Skin of body (tissue), 2 donors: ENCODE measurements around the gene FAM161A. TPM values are rescaled to one million over a fixed set of nuclear protein-coding genes. Genes with fewer than 3 reads are reported as not detected.
"Not testable (repeated sequence)": the region's sequence is repeated elsewhere in the genome, so short reads cannot be mapped to it uniquely, and the experiment has no call there.

Experiments used
- DNase-seq: peaks from one replicate; lab custom pipeline; 2025; lab: John Stamatoyannopoulos, UW
- total RNA-seq: library from RNA; depleted of rRNA; stranded (reverse); fragments of >200 nt; gene quantifications from one replicate; pipeline ENCODE4 v1.2.3, GENCODE V29; 2014

Gene FAM161A
- total RNA-seq, 1 donor from 2014 or later, result 6.4 TPM

DNA sequence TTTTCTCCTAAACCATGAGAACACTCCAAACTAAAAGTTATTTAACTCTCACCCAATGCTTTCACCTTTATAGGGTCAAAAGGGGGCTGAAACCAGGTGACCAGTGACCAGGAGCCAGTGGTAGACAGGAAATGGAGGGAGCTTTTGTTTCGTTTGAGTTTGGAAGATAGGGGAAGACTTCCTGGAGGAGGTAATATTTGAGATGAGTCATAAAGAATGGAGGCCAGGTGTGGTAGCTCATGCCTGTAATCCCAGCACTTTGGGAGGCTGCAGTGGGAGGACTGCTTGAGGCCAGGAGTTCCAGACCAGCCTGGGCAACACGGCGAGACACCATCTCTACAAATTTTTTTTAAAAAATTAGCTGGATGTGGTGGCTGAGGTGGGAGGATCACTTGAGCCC is 8.5 kb downstream of the FAM161A start:
- DNase-seq, result no peak

GRCh38 chr2:61841286-61841685 is 12.6 kb downstream of the FAM161A start:
- no peak for DNase-seq

DNA sequence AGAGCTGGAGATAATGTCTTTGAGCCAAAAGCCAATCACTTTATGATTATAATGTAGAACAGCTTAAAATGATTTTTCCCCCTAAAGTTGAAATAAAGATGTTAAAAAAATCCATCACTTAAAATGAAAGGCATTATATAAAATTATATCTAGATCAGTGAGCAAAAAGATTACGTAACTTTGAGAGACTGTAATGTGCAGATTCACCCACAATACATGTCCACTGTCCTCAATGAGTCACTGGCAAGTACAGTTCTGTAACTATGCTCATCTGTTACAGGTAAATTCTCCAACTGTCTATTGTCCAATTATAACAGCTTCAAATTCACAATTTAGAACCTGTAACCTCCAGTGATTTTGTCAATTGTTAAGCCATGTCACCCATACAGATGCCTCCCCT is 19.0 kb downstream of the FAM161A start:
- DNase-seq, result no peak

- no peak for DNase-seq
Measured at GRCh38 chr2:61833971-61834370, 19.9 kb downstream of the FAM161A start.

GRCh38 chr2:61832183-61832841 is 21.5 kb downstream of the FAM161A start:
- no peak for DNase-seq

- no peak for DNase-seq
Measured at GRCh38 chr2:61822255-61822654, 31.6 kb downstream of the FAM161A start.

DNA sequence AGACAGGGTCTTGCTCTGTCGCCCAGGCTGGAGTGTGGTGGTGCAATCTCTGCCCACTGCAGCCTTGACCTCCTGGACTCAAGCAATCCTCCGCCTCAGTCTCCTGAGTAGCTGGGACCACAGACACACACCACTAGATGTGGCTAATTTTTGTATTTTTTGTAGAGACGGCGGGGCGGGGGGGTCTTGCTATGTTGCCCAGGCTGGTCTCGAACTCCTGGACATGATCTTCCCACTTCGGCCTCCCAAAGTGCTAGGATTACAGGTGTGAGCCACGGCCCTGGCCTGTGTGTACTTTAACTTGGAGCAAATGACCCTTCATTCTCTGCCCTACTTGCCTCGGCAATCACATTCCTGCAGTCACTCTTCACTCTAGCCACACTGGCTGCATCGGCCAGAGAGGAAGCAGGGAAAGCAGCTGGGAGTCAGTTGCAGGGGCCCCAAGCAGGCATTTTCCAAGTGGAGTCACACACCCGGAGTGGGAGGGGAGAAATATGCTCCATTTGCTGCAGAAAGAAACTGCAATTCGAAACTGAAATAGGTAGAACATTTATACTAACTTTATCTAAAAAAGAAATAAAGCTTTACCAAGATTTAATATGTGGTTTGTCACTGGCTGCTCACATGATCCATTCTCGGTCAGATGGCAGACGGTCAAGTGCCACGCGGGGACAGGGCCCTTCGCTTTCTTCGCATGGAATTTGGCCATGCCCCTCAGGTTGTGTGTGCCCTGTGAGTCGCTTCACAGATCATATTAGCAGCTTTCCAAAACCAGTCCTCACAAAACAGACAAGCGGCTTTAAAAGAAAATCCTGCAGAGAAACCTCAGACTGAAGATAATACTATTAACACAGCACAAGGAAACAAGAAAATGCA is 37.1 kb downstream of the FAM161A start:
- no peak for DNase-seq

DNA sequence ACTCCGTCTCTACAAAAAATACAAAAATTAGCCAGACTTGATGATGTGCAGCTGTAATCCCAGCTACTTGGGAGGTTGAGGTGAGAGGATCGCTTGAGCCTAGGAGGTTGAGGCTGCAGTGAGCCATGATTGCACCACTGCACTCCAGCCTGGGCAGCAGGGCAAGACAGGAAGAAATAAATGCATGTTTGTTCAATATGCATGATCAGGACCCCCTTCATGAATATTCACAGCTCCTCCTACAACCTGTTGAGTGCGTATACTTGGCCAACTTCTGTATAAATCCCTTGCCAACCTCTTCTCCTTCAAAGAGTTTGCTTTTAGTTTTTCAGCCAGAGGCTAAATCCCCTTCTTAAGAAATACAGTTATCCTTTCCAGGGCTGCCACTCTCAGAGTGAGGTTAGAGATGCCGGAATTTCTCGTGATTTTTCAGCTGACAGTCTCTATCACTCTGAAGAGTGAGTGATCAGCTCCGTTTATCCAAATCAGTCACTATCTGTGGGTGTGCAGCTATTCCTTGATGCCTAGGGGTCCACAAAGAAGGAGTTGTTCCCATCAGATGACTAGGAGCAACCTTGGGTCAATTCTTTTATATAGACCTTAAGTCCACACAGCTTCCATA is 39.2 kb downstream of the FAM161A start:
- no peak for DNase-seq

- not testable (repeated sequence) for DNase-seq
Measured at GRCh38 chr2:61813314-61813713, 40.5 kb downstream of the FAM161A start.

DNA sequence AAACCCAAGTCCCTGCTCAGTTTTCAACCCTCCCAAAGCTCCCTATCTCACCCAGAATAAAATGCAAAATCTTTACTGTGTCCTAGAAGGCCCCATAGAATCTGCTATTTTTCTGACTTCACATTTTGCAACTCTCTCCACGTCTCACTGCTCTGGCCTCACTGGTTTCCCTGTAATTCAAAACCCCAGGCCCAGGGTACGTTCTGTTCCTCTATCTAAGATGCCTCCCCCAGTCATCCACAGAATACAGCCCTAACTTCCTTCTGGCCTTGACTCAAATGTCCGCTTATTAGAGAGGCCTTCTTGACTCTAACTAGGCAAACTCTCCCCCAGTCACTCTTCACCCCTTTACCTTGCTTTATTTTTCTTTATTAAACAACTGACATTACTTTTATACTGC is 42.0 kb downstream of the FAM161A start:
- DNase-seq, result no peak

- DNase-seq, result not testable (repeated sequence)
Measured at GRCh38 chr2:61810203-61810602, 43.7 kb downstream of the FAM161A start.

DNA sequence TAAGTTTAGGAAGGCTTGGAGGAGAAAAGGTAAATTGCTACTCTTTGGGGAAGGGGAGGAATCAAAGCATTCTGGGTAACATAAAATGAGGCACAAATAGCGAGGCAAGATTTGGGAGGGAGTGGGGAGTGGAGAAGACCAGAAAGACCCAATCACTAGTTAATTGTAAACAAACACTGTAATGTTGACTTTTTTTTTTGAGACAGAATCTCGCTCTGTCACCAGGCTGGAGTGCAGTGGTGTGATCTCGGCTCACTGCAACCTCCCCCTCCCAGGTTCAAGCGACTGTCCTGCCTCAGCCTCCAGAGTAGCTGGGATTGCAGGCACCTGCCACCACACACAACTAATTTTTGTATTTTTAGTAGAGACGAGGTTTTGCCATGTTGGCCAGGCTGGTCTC is 45.2 kb downstream of the FAM161A start:
- DNase-seq, result not testable (repeated sequence)

- no peak for DNase-seq
Measured at GRCh38 chr2:61807036-61807757, 46.7 kb downstream of the FAM161A start.

GRCh38 chr2:61802548-61802947 is 51.3 kb downstream of the FAM161A start:
- no peak for DNase-seq

GRCh38 chr2:61799099-61799498 is 54.8 kb downstream of the FAM161A start:
- no peak for DNase-seq

- DNase-seq, result not testable (repeated sequence)
Measured at GRCh38 chr2:61797446-61797845, 56.4 kb downstream of the FAM161A start.

GRCh38 chr2:61795408-61795807 is 58.5 kb downstream of the FAM161A start:
- no peak for DNase-seq

- DNase-seq, result no peak
Measured at GRCh38 chr2:61793389-61793836, 60.4 kb downstream of the FAM161A start.

GRCh38 chr2:61792355-61792890 is 61.4 kb downstream of the FAM161A start:
- no peak for DNase-seq

DNA sequence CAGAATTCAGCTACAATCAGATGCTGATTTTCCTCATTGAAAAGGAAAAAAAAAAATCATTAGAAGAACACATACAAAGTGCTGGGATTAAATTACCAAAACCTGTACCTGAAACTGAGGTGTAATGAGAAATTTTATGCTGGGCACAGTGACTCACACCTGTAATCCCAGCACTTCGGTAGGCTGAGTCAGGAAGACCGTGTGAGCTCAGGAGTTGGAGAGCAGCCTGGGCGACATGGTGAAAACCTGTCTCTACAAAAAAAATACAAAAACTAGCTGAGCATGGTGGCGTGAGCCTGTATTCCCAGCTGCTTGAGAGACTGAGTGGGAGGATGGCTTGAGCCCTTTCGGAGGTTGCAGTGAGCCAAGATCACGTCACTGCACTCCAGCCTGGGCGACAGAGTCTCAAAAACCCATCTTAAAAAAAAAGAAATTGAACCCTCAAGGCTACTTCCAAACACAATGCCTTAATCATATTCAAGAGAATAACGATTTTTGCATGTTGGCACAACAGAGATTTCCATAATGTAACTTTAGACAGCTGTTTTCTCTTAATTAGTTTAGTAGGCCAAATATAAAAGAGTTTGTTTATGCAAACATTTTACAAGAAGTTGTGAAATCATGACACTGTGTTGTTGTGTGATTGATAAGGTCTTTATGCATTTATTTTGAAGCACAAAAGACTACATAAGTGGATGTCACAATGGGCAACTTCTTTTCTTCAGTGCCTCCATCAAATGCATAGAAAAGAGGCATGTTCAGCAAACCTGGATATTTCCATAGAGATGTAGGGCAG is 63.9 kb downstream of the FAM161A start:
- DNase-seq, result no peak
